GM23338 (cell line): ENCODE data around the gene BCL11B. TPM values are rescaled to one million over a fixed set of nuclear protein-coding genes. Genes with fewer than 3 reads are reported as not detected.
A peak's percentile ranks its signal among the peaks of the same experiment; 100 is the strongest.

Experiments used
- ATAC-seq: fragments of 200-7000 bp; cut with Tn5 transposase; 3 replicates; pipeline ENCODE4 v1.9.1; 2020
- DNase-seq: peaks from one replicate; pipeline ENCODE4 v3.0.0-alpha.2; 2015; ENCODE audit warnings: low spot score
- H2AFZ ChIP-seq: fragments of 200-600 bp; sonication (generic); 2 replicates; pipeline ENCODE4 v1.8.0; 2016; ENCODE audit warnings: antibody characterized with exemption, mild to moderate bottlenecking, moderate library complexity
- H3F3A ChIP-seq: fragments of 200-600 bp; sonication (generic); replicated peaks from 2 replicates; pipeline ENCODE4 v1.8.0; 2017; ENCODE audit warnings: antibody characterized with exemption, mixed run types, low read depth
- H3K27ac ChIP-seq: fragments of 200-600 bp; sonication (generic); 2 replicates; pipeline ENCODE4 v1.6.1; 2016; ENCODE audit warnings: low read depth
- H3K27me3 ChIP-seq: fragments of 200-600 bp; sonication (generic); 2 replicates; pipeline ENCODE4 v1.8.0; 2016; ENCODE audit warnings: mild to moderate bottlenecking, mixed run types, moderate library complexity; ENCODE audit not compliant: insufficient read depth
- H3K36me3 ChIP-seq: fragments of 200-600 bp; sonication (generic); 2 replicates; pipeline ENCODE4 v1.8.0; 2016; ENCODE audit warnings: mild to moderate bottlenecking; ENCODE audit not compliant: insufficient read depth
- H3K4me1 ChIP-seq: fragments of 200-600 bp; sonication (generic); 2 replicates; pipeline ENCODE4 v1.8.0; 2016; ENCODE audit warnings: mild to moderate bottlenecking, moderate library complexity; ENCODE audit not compliant: insufficient read depth
- H3K4me2 ChIP-seq: fragments of 200-600 bp; sonication (generic); 2 replicates; pipeline ENCODE4 v1.7.1; 2017; ENCODE audit warnings: mixed run types
- H3K4me3 ChIP-seq: fragments of 200-600 bp; sonication (generic); 2 replicates; pipeline ENCODE4 v1.6.1; 2016; ENCODE audit warnings: mixed run types
- H3K79me2 ChIP-seq: fragments of 200-600 bp; sonication (generic); replicated peaks from 2 replicates; pipeline ENCODE4 v1.8.0; 2017; ENCODE audit warnings: mild to moderate bottlenecking; ENCODE audit not compliant: insufficient read depth
- H3K9me2 ChIP-seq: fragments of 200-600 bp; sonication (generic); 2 replicates; pipeline ENCODE4 v1.8.0; 2017; ENCODE audit not compliant: insufficient read depth
- H4K20me1 ChIP-seq: fragments of 200-600 bp; sonication (generic); replicated peaks from 2 replicates; pipeline ENCODE4 v1.8.0; 2017; ENCODE audit warnings: mild to moderate bottlenecking; ENCODE audit not compliant: insufficient read depth
- H3K27ac Mint-ChIP-seq: 2 replicates; pipeline ENCODE4 v1.8.0; 2020; ENCODE audit warnings: inconsistent platforms, mild to moderate bottlenecking, moderate library complexity, mixed read lengths
- H3K27me3 Mint-ChIP-seq: 3 replicates; pipeline ENCODE4 v1.8.0; 2022; ENCODE audit warnings: low read depth, mild to moderate bottlenecking, moderate library complexity, mixed read lengths, inconsistent platforms; ENCODE audit not compliant: insufficient read depth, poor library complexity
- H3K36me3 Mint-ChIP-seq: 3 replicates; pipeline ENCODE4 v1.8.0; 2021; ENCODE audit warnings: low read depth, mild to moderate bottlenecking, inconsistent platforms, moderate library complexity, mixed read lengths
- H3K4me1 Mint-ChIP-seq: 3 replicates; pipeline ENCODE4 v1.8.0; 2020; ENCODE audit warnings: mild to moderate bottlenecking, inconsistent platforms, mixed read lengths
- H3K4me3 Mint-ChIP-seq: 3 replicates; pipeline ENCODE4 v1.8.0; 2021; ENCODE audit warnings: moderate library complexity, mild to moderate bottlenecking, inconsistent platforms, mixed read lengths
- H3K9me3 Mint-ChIP-seq: 3 replicates; pipeline ENCODE4 v1.8.0; 2020; ENCODE audit warnings: moderate library complexity, mild to moderate bottlenecking, inconsistent platforms, mixed read lengths
- CREB1 ChIP-seq: fragments of 250-450 bp; sonication (Bioruptor Pico); IDR thresholded peaks from 2 replicates; pipeline ENCODE4 v1.5.0; 2020; ENCODE audit warnings: low read depth, mild to moderate bottlenecking, moderate library complexity
- CTCF ChIP-seq, 2 experiments: fragments of 200-600 bp in 1 of 2; sonication (generic) in 1 of 2; conservative IDR thresholded peaks; 2 replicates each; pipeline versions ENCODE4 v1.5.1 to v1.6.1; 2016 to 2017; ENCODE audit warnings: antibody characterized with exemption in 2 of 2, low read depth in 2 of 2, mild to moderate bottlenecking in 2 of 2, moderate library complexity in 1 of 2
- EZH2 ChIP-seq: fragments of 200-600 bp; sonication (generic); IDR thresholded peaks from one replicate; pipeline ENCODE4 v1.8.0; 2017; ENCODE audit warnings: antibody characterized with exemption, mild to moderate bottlenecking, low read depth; ENCODE audit not compliant: unreplicated experiment
- EZH2phosphoT487 ChIP-seq: fragments of 200-600 bp; sonication (generic); IDR thresholded peaks from one replicate; pipeline ENCODE4 v1.8.1; 2018; ENCODE audit warnings: antibody characterized with exemption; ENCODE audit not compliant: unreplicated experiment
- ZNF114 ChIP-seq: fragments of 250-450 bp; sonication (Bioruptor Pico); IDR thresholded peaks from 2 replicates; pipeline ENCODE4 v1.5.0; 2020; ENCODE audit warnings: mild to moderate bottlenecking, moderate library complexity
- ZNF462 ChIP-seq: fragments of 250-450 bp; sonication (Bioruptor Pico); IDR thresholded peaks from 2 replicates; pipeline ENCODE4 v1.5.0; 2020; ENCODE audit warnings: mild to moderate bottlenecking, moderate library complexity
- polyA plus RNA-seq: library from polyadenylated mRNA; unstranded; fragments of >200 nt; fragmentation: Nextera tagmentation; extraction: Ambion mirVana; gene quantifications from 2 replicates; pipeline ENCODE4 v1.2.1, GENCODE V29; 2016
- total RNA-seq: library from RNA; depleted of rRNA; stranded (reverse); fragments of >200 nt; shearing (Covaris generic); gene quantifications from 2 replicates; pipeline ENCODE4 v1.2.3, GENCODE V29; 2014

The BCL11B gene
- total and polyA plus RNA-seq, 2 experiments from 2014 or later, result 2.4 to 6.7 TPM

- TF ChIP-seq ZNF462, result no peak
Observed at GRCh38 chr14:99159341-99160340, 112.4 kb downstream of the BCL11B start (continued).

- no peaks in the 10 kb centered on the region; the same call in 2 of the 3 replicates for H3K4me1 Mint-ChIP-seq
- no peaks in the 10 kb centered on the region; the same call in 1 of the 3 replicates for H3K9me3 Mint-ChIP-seq
- no peak overlapping the region for H3K4me2 ChIP-seq
- no peaks in the 10 kb centered on the region for H3K27me3 ChIP-seq
- H3K27ac ChIP-seq, result no peak overlapping the region
- no peak overlapping the region for H2AFZ ChIP-seq
- no peak overlapping the region for H3K4me3 ChIP-seq
- H3K9me2 ChIP-seq, result 0 out of 2 replicates have a peak, but pooled peaks cover 2% of the 10 kb centered on the region
- no peak overlapping the region for H3K4me3 Mint-ChIP-seq
- H3K36me3 Mint-ChIP-seq, result no peaks in the 10 kb centered on the region
- H3K27me3 Mint-ChIP-seq, result peaks cover 10% of the 10 kb centered on the region
- TF ChIP-seq CREB1 (CRISPR knock-in tag), result no peak
- no peak for TF ChIP-seq CTCF (conservative IDR thresholded peaks at IDR 0.05; ENCODE audit: low read depth in 2 of 2)
- no peak for TF ChIP-seq ZNF114
- no peak for TF ChIP-seq EZH2
- no peak for TF ChIP-seq EZH2phosphoT487
- H3K27ac Mint-ChIP-seq, result no peak overlapping the region
- no peaks in the 10 kb centered on the region for H3K79me2 ChIP-seq
- no peaks in the 10 kb centered on the region for H4K20me1 ChIP-seq
- ATAC-seq, result peak; percentile 35; the same call in 2 of the 3 replicates
- H3K4me1 ChIP-seq, result no peaks in the 10 kb centered on the region
- no peak for DNase-seq
- H3K36me3 ChIP-seq, result no peaks in the 10 kb centered on the region
- H3F3A ChIP-seq, result no peaks in the 10 kb centered on the region
Observed at GRCh38 chr14:99158646-99159165, 113.3 kb downstream of the BCL11B start.
